ENCODE measurements around the gene APLNR.

DNA sequence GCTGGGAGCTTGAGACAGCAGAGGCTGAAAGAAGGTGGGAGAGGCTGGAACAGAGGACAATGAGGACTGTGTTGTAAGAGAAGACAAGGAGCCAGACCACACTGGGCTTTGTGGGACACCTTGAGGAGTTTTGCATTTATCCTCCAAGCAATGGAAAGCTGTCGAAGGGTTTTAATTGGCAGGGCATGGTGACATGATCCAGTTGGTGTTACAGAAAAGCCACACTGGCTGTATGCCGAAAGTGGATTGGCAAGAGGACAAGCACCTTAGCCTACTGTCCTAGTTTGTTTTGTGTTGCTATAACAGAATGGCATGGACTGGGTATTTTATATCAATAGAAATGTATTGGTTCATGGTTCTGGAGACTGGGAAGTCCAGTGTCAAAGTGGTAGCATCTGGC is 14.0 kb upstream of the APLNR start:
- TF ChIP-seq, protein P1, sequence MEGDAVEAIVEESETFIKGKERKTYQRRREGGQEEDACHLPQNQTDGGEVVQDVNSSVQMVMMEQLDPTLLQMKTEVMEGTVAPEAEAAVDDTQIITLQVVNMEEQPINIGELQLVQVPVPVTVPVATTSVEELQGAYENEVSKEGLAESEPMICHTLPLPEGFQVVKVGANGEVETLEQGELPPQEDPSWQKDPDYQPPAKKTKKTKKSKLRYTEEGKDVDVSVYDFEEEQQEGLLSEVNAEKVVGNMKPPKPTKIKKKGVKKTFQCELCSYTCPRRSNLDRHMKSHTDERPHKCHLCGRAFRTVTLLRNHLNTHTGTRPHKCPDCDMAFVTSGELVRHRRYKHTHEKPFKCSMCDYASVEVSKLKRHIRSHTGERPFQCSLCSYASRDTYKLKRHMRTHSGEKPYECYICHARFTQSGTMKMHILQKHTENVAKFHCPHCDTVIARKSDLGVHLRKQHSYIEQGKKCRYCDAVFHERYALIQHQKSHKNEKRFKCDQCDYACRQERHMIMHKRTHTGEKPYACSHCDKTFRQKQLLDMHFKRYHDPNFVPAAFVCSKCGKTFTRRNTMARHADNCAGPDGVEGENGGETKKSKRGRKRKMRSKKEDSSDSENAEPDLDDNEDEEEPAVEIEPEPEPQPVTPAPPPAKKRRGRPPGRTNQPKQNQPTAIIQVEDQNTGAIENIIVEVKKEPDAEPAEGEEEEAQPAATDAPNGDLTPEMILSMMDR (IDR thresholded peaks at IDR 0.05; ENCODE audit: low read length) = no peak
- TF ChIP-seq EZH2 (IDR thresholded peaks at IDR 0.05; ENCODE audit: borderline replicate concordance, low read length) = no peak
